ENCODE data around the gene HECA. TPM values are rescaled to one million over a fixed set of nuclear protein-coding genes. Genes with fewer than 3 reads are reported as not detected.

HECA gene
- total and polyA plus RNA-seq, 2 donors (not counting 1 experiment from before 2014, with no cell fraction given): 13.0 to 26.6 TPM

- no peaks in the 10 kb centered on the region for H3K9me3 ChIP-seq (ENCODE audit: control insufficient read depth, insufficient read depth, low read depth, low read length)
- no peaks in the 10 kb centered on the region for H3K27me3 ChIP-seq (ENCODE audit: control insufficient read depth, insufficient read depth, low read length)
- H3K79me2 ChIP-seq (ENCODE audit: control insufficient read depth, insufficient read depth, low read length): no peaks in the 10 kb centered on the region
- H4K20me1 ChIP-seq (ENCODE audit: control insufficient read depth, extremely low read depth, insufficient read depth, low read length): no peaks in the 10 kb centered on the region
- no peak overlapping the region for H3K9ac ChIP-seq (ENCODE audit: insufficient read depth, low read length)
- H2AFZ ChIP-seq (ENCODE audit: low read length): no peak overlapping the region
- peaks cover 3% of the 10 kb centered on the region for H3K36me3 ChIP-seq (ENCODE audit: control insufficient read depth, insufficient read depth, low read length)
- H3K4me1 ChIP-seq (ENCODE audit: control insufficient read depth, extremely low read depth, insufficient read depth, low read length): no peaks in the 10 kb centered on the region
- no peak overlapping the region for H3K4me3 ChIP-seq (replicated peaks in 1 of 4; ENCODE audit: control extremely low read depth in 1 of 4, insufficient read depth in 1 of 4, low read depth in 3 of 4, low read length in 4 of 4)
- H3K27ac ChIP-seq (ENCODE audit: insufficient read depth, low read length): no peak overlapping the region
- no peak for DNase-seq (ENCODE audit: low read depth in 2 of 2)
- TF ChIP-seq EZH2 (IDR thresholded peaks at IDR 0.05; ENCODE audit: low read length, missing control alignments) (no peak), CTCF (conservative IDR thresholded peaks at IDR 0.05 in 1 of 2, IDR thresholded peaks at IDR 0.05 in 1 of 2; ENCODE audit: low read depth in 1 of 2, low read length in 2 of 2) (no peak)
- no peak overlapping the region for H3K4me2 ChIP-seq (ENCODE audit: extremely low read depth, insufficient read depth, low read length)
These were observed 38.9 kb downstream of the HECA start for GRCh38 chr6:139173822-139174221.

GRCh38 chr6:139174961-139175360, 40.1 kb downstream of the HECA start:
- TF ChIP-seq EZH2 (IDR thresholded peaks at IDR 0.05; ENCODE audit: low read length, missing control alignments) (no peak), CTCF (conservative IDR thresholded peaks at IDR 0.05 in 1 of 2, IDR thresholded peaks at IDR 0.05 in 1 of 2; ENCODE audit: low read depth in 1 of 2, low read length in 2 of 2) (no peak)
- no peaks in the 10 kb centered on the region for H3K4me1 ChIP-seq (ENCODE audit: control insufficient read depth, extremely low read depth, insufficient read depth, low read length)
- H3K27ac ChIP-seq (ENCODE audit: insufficient read depth, low read length): no peak overlapping the region
- H3K36me3 ChIP-seq (ENCODE audit: control insufficient read depth, insufficient read depth, low read length): peaks cover 3% of the 10 kb centered on the region
- H3K9me3 ChIP-seq (ENCODE audit: control insufficient read depth, insufficient read depth, low read depth, low read length): no peaks in the 10 kb centered on the region
- no peak overlapping the region for H2AFZ ChIP-seq (ENCODE audit: low read length)
- H3K4me3 ChIP-seq (replicated peaks in 1 of 4; ENCODE audit: control extremely low read depth in 1 of 4, insufficient read depth in 1 of 4, low read depth in 3 of 4, low read length in 4 of 4): no peak overlapping the region
- no peak for DNase-seq (ENCODE audit: low read depth in 2 of 2)
- H3K9ac ChIP-seq (ENCODE audit: insufficient read depth, low read length): no peak overlapping the region
- no peaks in the 10 kb centered on the region for H3K79me2 ChIP-seq (ENCODE audit: control insufficient read depth, insufficient read depth, low read length)
- H4K20me1 ChIP-seq (ENCODE audit: control insufficient read depth, extremely low read depth, insufficient read depth, low read length): no peaks in the 10 kb centered on the region
- H3K4me2 ChIP-seq (ENCODE audit: extremely low read depth, insufficient read depth, low read length): no peak overlapping the region
- no peaks in the 10 kb centered on the region for H3K27me3 ChIP-seq (ENCODE audit: control insufficient read depth, insufficient read depth, low read length)

- no peak for DNase-seq (ENCODE audit: low read depth in 2 of 2)
- no peaks in the 10 kb centered on the region for H3K79me2 ChIP-seq (ENCODE audit: control insufficient read depth, insufficient read depth, low read length)
- H4K20me1 ChIP-seq (ENCODE audit: control insufficient read depth, extremely low read depth, insufficient read depth, low read length): no peaks in the 10 kb centered on the region
- no peak overlapping the region for H3K9ac ChIP-seq (ENCODE audit: insufficient read depth, low read length)
- H2AFZ ChIP-seq (ENCODE audit: low read length): no peak overlapping the region
- H3K4me3 ChIP-seq (replicated peaks in 1 of 4; ENCODE audit: control extremely low read depth in 1 of 4, insufficient read depth in 1 of 4, low read depth in 3 of 4, low read length in 4 of 4): no peak overlapping the region
- H3K4me2 ChIP-seq (ENCODE audit: extremely low read depth, insufficient read depth, low read length): no peak overlapping the region
- H3K9me3 ChIP-seq (ENCODE audit: control insufficient read depth, insufficient read depth, low read depth, low read length): no peaks in the 10 kb centered on the region
- H3K27me3 ChIP-seq (ENCODE audit: control insufficient read depth, insufficient read depth, low read length): no peaks in the 10 kb centered on the region
- peaks cover 3% of the 10 kb centered on the region for H3K36me3 ChIP-seq (ENCODE audit: control insufficient read depth, insufficient read depth, low read length)
- H3K27ac ChIP-seq (ENCODE audit: insufficient read depth, low read length): no peak overlapping the region
- TF ChIP-seq CTCF (conservative IDR thresholded peaks at IDR 0.05 in 1 of 2, IDR thresholded peaks at IDR 0.05 in 1 of 2; ENCODE audit: low read depth in 1 of 2, low read length in 2 of 2): no peak
- TF ChIP-seq EZH2 (IDR thresholded peaks at IDR 0.05; ENCODE audit: low read length, missing control alignments): no peak
- no peaks in the 10 kb centered on the region for H3K4me1 ChIP-seq (ENCODE audit: control insufficient read depth, extremely low read depth, insufficient read depth, low read length)
These were observed 40.6 kb downstream of the HECA start for GRCh38 chr6:139175389-139175948.
